K562 (cell line): Measurements from ENCODE around the gene BAD. TPM values are rescaled to one million over a fixed set of nuclear protein-coding genes. Genes with fewer than 3 reads are reported as not detected.

Experiments
- ATF2 ChIP-seq: sonication (generic); formaldehyde crosslinking; IDR thresholded peaks from 2 replicates; pipeline ENCODE4 v1.8.1; 2022; ENCODE audit warnings: missing genetic modification reagents
- CBX1 ChIP-seq: sonication (generic); IDR thresholded peaks from 2 replicates; pipeline ENCODE4 v1.6.1; 2016; ENCODE audit warnings: antibody characterized with exemption, low read depth, mild to moderate bottlenecking
- CTBP1 ChIP-seq: fragments of 450-650 bp; IDR thresholded peaks from 2 replicates; pipeline ENCODE4 v1.6.1; 2016; ENCODE audit warnings: borderline replicate concordance
- CXXC5 ChIP-seq: fragments of 250-450 bp; sonication (Bioruptor Pico); IDR thresholded peaks from 2 replicates; pipeline ENCODE4 v1.8.0; 2022; ENCODE audit warnings: inconsistent platforms, mild to moderate bottlenecking, moderate library complexity
- EP300 ChIP-seq: IDR thresholded peaks from 2 replicates; pipeline ENCODE4 v1.6.1; 2012; ENCODE audit warnings: low read length, improper control_type of control experiment
- FOXA3 ChIP-seq, 2 experiments: fragments of 450-650 bp in 1 of 2; sonication (generic) in 1 of 2; formaldehyde crosslinking; IDR thresholded peaks in 1 of 2; conservative IDR thresholded peaks in 1 of 2; 2 replicates each; pipeline versions ENCODE4 v1.4.0 to v1.8.0; 2020 to 2022; ENCODE audit warnings: mild to moderate bottlenecking in 2 of 2, missing genetic modification reagents in 1 of 2
- NR2C2 ChIP-seq, 2 experiments: fragments of 200-800 bp in 1 of 2; sonication (Bioruptor generic) in 1 of 2; sonication (generic) in 1 of 2; formaldehyde crosslinking in 1 of 2; IDR thresholded peaks; 2 replicates each; pipeline versions ENCODE4 v1.6.1 to v1.8.0; 2016 to 2022; ENCODE audit warnings: mild to moderate bottlenecking in 1 of 2, missing compliant biosample characterization in 1 of 2, missing genetic modification characterization in 1 of 2, missing genetic modification reagents in 1 of 2
- POLR2G ChIP-seq: fragments of 200-400 bp; formaldehyde crosslinking; IDR thresholded peaks from 2 replicates; pipeline ENCODE4 v1.6.1; 2017; ENCODE audit warnings: low read depth, mild to moderate bottlenecking, antibody characterized with exemption, low read length, moderate library complexity
- RBBP5 ChIP-seq: fragments of 200-600 bp; sonication (generic); IDR thresholded peaks from 2 replicates; pipeline ENCODE4 v1.6.1; 2012; ENCODE audit warnings: borderline replicate concordance, mild to moderate bottlenecking, low read length, control low read depth, inconsistent platforms; ENCODE audit not compliant: insufficient read depth, poor library complexity, severe bottlenecking
- RBM39 ChIP-seq: fragments of 200-400 bp; formaldehyde crosslinking; optimal IDR thresholded peaks from 2 replicates; pipeline ENCODE3; 2018; ENCODE audit warnings: low read depth, low read length
- SMAD2 ChIP-seq: fragments of 150-350 bp; IDR thresholded peaks from 2 replicates; pipeline ENCODE4 v1.6.1; 2014; ENCODE audit warnings: low read depth, mild to moderate bottlenecking, low read length
- ZBTB40 ChIP-seq, 2 experiments: fragments of 450-650 bp in 1 of 2; sonication (generic) in 1 of 2; formaldehyde crosslinking in 1 of 2; IDR thresholded peaks; 2 replicates each; pipeline versions ENCODE4 v1.7.1 to v1.9.0; 2016 to 2022; ENCODE audit warnings: inconsistent platforms in 1 of 2, mild to moderate bottlenecking in 1 of 2, missing genetic modification reagents in 1 of 2
- ZNF583 ChIP-seq: fragments of 250-450 bp; sonication (Bioruptor Pico); IDR thresholded peaks from 2 replicates; pipeline ENCODE4 v1.4.0; 2020
- ZNF584 ChIP-seq: fragments of 200-800 bp; sonication (Bioruptor generic); IDR thresholded peaks from 2 replicates; pipeline ENCODE4 v1.6.1; 2016; ENCODE audit warnings: low read depth, mild to moderate bottlenecking, missing genetic modification characterization, missing compliant biosample characterization
- polyA plus RNA-seq, 8 experiments: library from polyadenylated mRNA; depleted of rRNA in 4 of 8; stranded (reverse) in 5 of 8; unstranded in 3 of 8; fragments of >200 nt; fragmentation: Nextera tagmentation in 2 of 8; fragmentation: Illumina TruSeq in 1 of 8; extraction: Ambion mirVana in 2 of 8; extraction: Trizol in 1 of 8; gene quantifications; 2 replicates each; pipeline versions ENCODE4 v1.2.1 to v1.2.3, GENCODE V29; 2011 to 2014; ENCODE audit warnings: inconsistent platforms in 1 of 8, missing spikeins in 1 of 8
- total RNA-seq, 7 experiments: library from RNA; depleted of rRNA in 6 of 7; stranded (reverse); fragments of >200 nt in 6 of 7; fragmentation: Illumina TruSeq in 2 of 7; extraction: Trizol in 2 of 7; gene quantifications; 2 replicates each; pipeline versions ENCODE4 v1.2.1 to v1.2.3, GENCODE V29; 2011 to 2021; ENCODE audit warnings: low replicate concordance in 1 of 7

BAD gene
- total and polyA plus RNA-seq, 9 of the 15 experiments (the other 6 are each of a cell fraction or from before 2014, with no cell fraction given): 0.61 to 45.6 (median 11.8) TPM

GRCh38 chr11:64234647-64235379 is 49.7 kb downstream of the BAD start (continued):
- TF ChIP-seq ATF2 (CRISPR knock-in tag): no peak
- TF ChIP-seq SMAD2: no peak
- TF ChIP-seq ZNF583 (CRISPR knock-in tag): 0 out of 2 replicates have a peak, but pooled peaks have one; percentile 58
- TF ChIP-seq RBM39: no peak
- TF ChIP-seq RBBP5: peak; percentile 35
- peak; percentile 20; the same call in 1 of the 2 replicates for TF ChIP-seq CXXC5
- TF ChIP-seq CBX1: no peak; the same call in 1 of the 2 replicates
- TF ChIP-seq CTBP1: peak; percentile 35; the same call in 1 of the 2 replicates
- TF ChIP-seq POLR2G: peak; percentile 67
- TF ChIP-seq ZNF584: no peak
- TF ChIP-seq EP300: no peak
- 0 out of 4 replicates have a peak, but pooled peaks of 1 of the 2 experiments have one; percentile 38 for TF ChIP-seq FOXA3 (CRISPR knock-in tag; conservative IDR thresholded peaks at IDR 0.05 in 1 of 2, IDR thresholded peaks at IDR 0.05 in 1 of 2)
- no peak for TF ChIP-seq NR2C2 (CRISPR knock-in tag; IDR thresholded peaks at IDR 0.05)
- 0 out of 2 replicates have a peak, but pooled peaks have one; percentile 23 for TF ChIP-seq NR2C2 (tag; IDR thresholded peaks at IDR 0.05)
- TF ChIP-seq ZBTB40 (IDR thresholded peaks at IDR 0.05): 0 out of 2 replicates have a peak, but pooled peaks have one; percentile 22
- TF ChIP-seq ZBTB40 (CRISPR knock-in tag; IDR thresholded peaks at IDR 0.05): no peak
